ENCODE results near the gene RNF157. TPM values are rescaled to one million over a fixed set of nuclear protein-coding genes. Genes with fewer than 3 reads are reported as not detected.

RNF157 gene
- total and polyA plus RNA-seq, 2 of the 13 experiments (the other 11 are each of a cell fraction or from before 2014, with no cell fraction given), result 0.44 to 1.5 TPM

DNA sequence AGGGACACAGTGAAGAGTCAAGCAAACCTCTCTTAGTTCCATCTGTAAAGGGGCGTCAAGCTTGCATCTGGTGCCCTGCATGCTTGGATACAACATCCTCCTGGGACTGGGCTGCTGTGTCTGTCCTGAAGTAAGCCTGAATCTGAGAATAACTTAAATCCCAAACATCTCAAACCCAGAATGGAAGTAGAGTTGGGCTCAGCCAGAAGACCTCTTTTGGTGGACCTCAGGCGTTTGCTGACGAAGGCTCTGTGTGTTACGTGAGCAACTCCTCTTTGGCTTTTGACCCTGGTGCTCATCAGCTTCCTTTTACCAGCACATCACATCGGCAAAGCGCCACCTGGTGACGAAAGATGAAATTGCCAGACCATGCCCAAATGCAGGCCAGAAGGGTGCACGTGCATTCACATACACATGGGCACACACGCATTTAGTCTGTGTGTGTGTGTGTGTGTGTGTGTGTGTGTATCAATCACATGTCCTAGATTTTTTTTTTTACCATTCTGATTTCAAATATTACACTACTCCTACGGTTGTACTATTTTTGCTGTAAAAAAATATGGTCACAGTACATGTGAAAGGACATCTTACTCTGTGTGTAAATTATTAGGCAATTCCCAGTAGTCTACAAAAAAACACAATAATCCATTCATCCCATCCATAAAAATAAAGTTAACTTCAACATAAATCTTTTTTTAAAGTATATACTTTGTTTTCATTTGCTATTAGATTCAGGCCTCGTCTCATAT, 58.1 kb downstream of the RNF157 start (continued):
- peak; percentile 30; the same call in 1 of the 2 replicates for TF ChIP-seq GMEB1 (CRISPR knock-in tag; IDR thresholded peaks at IDR 0.05; ENCODE audit: borderline replicate concordance)
- peak; percentile 79 for TF ChIP-seq NFATC3 (CRISPR knock-in tag; IDR thresholded peaks at IDR 0.05)
- peak; percentile 92 for TF ChIP-seq STAG1 (CRISPR knock-in tag; IDR thresholded peaks at IDR 0.05)
- TF ChIP-seq, protein P1, sequence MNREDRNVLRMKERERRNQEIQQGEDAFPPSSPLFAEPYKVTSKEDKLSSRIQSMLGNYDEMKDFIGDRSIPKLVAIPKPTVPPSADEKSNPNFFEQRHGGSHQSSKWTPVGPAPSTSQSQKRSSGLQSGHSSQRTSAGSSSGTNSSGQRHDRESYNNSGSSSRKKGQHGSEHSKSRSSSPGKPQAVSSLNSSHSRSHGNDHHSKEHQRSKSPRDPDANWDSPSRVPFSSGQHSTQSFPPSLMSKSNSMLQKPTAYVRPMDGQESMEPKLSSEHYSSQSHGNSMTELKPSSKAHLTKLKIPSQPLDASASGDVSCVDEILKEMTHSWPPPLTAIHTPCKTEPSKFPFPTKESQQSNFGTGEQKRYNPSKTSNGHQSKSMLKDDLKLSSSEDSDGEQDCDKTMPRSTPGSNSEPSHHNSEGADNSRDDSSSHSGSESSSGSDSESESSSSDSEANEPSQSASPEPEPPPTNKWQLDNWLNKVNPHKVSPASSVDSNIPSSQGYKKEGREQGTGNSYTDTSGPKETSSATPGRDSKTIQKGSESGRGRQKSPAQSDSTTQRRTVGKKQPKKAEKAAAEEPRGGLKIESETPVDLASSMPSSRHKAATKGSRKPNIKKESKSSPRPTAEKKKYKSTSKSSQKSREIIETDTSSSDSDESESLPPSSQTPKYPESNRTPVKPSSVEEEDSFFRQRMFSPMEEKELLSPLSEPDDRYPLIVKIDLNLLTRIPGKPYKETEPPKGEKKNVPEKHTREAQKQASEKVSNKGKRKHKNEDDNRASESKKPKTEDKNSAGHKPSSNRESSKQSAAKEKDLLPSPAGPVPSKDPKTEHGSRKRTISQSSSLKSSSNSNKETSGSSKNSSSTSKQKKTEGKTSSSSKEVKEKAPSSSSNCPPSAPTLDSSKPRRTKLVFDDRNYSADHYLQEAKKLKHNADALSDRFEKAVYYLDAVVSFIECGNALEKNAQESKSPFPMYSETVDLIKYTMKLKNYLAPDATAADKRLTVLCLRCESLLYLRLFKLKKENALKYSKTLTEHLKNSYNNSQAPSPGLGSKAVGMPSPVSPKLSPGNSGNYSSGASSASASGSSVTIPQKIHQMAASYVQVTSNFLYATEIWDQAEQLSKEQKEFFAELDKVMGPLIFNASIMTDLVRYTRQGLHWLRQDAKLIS (CRISPR knock-in tag; IDR thresholded peaks at IDR 0.05), result 0 out of 2 replicates have a peak, but pooled peaks have one; percentile 47
- peak; percentile 80 for TF ChIP-seq RXRB (CRISPR knock-in tag; IDR thresholded peaks at IDR 0.05; ENCODE audit: borderline replicate concordance)
- peak; percentile 69; the same call in 1 of the 2 replicates for TF ChIP-seq ZNF136 (CRISPR knock-in tag; IDR thresholded peaks at IDR 0.05; ENCODE audit: low read depth)
- TF ChIP-seq ELF3 (CRISPR knock-in tag; IDR thresholded peaks at IDR 0.05), result peak; percentile 92
- TF ChIP-seq SMAD3 (CRISPR knock-in tag; IDR thresholded peaks at IDR 0.05), result peak; percentile 73; the same call in 1 of the 2 replicates
- TF ChIP-seq, protein P2, sequence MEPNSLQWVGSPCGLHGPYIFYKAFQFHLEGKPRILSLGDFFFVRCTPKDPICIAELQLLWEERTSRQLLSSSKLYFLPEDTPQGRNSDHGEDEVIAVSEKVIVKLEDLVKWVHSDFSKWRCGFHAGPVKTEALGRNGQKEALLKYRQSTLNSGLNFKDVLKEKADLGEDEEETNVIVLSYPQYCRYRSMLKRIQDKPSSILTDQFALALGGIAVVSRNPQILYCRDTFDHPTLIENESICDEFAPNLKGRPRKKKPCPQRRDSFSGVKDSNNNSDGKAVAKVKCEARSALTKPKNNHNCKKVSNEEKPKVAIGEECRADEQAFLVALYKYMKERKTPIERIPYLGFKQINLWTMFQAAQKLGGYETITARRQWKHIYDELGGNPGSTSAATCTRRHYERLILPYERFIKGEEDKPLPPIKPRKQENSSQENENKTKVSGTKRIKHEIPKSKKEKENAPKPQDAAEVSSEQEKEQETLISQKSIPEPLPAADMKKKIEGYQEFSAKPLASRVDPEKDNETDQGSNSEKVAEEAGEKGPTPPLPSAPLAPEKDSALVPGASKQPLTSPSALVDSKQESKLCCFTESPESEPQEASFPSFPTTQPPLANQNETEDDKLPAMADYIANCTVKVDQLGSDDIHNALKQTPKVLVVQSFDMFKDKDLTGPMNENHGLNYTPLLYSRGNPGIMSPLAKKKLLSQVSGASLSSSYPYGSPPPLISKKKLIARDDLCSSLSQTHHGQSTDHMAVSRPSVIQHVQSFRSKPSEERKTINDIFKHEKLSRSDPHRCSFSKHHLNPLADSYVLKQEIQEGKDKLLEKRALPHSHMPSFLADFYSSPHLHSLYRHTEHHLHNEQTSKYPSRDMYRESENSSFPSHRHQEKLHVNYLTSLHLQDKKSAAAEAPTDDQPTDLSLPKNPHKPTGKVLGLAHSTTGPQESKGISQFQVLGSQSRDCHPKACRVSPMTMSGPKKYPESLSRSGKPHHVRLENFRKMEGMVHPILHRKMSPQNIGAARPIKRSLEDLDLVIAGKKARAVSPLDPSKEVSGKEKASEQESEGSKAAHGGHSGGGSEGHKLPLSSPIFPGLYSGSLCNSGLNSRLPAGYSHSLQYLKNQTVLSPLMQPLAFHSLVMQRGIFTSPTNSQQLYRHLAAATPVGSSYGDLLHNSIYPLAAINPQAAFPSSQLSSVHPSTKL (CRISPR knock-in tag; IDR thresholded peaks at IDR 0.05), result peak; percentile 79
- TF ChIP-seq SMC3 (IDR thresholded peaks at IDR 0.05; ENCODE audit: low read length), result peak; percentile 98
- no peak for TF ChIP-seq CCAR2 (optimal IDR thresholded peaks at IDR 0.05; ENCODE audit: low read depth, low read length)
- TF ChIP-seq KLF11 (CRISPR knock-in tag; IDR thresholded peaks at IDR 0.05), result 0 out of 2 replicates have a peak, but pooled peaks have one; percentile 72
- TF ChIP-seq TEAD3 (CRISPR knock-in tag; optimal IDR thresholded peaks at IDR 0.05; ENCODE audit: borderline replicate concordance), result peak; percentile 84
- TF ChIP-seq ZNF776 (CRISPR knock-in tag; IDR thresholded peaks at IDR 0.05), result no peak
- TF ChIP-seq RCOR2 (CRISPR knock-in tag; IDR thresholded peaks at IDR 0.05), result peak; percentile 66; the same call in 1 of the 2 replicates
- TF ChIP-seq ZNF331 (CRISPR knock-in tag; IDR thresholded peaks at IDR 0.05), result peak; percentile 67; the same call in 1 of the 2 replicates
- no peak for TF ChIP-seq ZNF441 (CRISPR knock-in tag; IDR thresholded peaks at IDR 0.05; ENCODE audit: borderline replicate concordance)
- peak; percentile 71 for TF ChIP-seq ERF (CRISPR knock-in tag; IDR thresholded peaks at IDR 0.05)
- peak; percentile 69; the same call in 1 of the 2 replicates for TF ChIP-seq TGIF2 (CRISPR knock-in tag; IDR thresholded peaks at IDR 0.05)
- TF ChIP-seq KDM2A (CRISPR knock-in tag; IDR thresholded peaks at IDR 0.05; ENCODE audit: borderline replicate concordance, low read depth), result peak; percentile 82
- peak; percentile 71 for TF ChIP-seq SAP130 (CRISPR knock-in tag; IDR thresholded peaks at IDR 0.05; ENCODE audit: low read depth)
- peak; percentile 64 for TF ChIP-seq GATAD1 (CRISPR knock-in tag; IDR thresholded peaks at IDR 0.05)
